HCT116 (cell line): ENCODE data around the gene APOA1. TPM values are rescaled to one million over a fixed set of nuclear protein-coding genes. Genes with fewer than 3 reads are reported as not detected.

ENCODE experiments used
- ATAC-seq: fragments of 200-7000 bp; cut with Tn5 transposase; 2 replicates; pipeline ENCODE4 v1.9.1; 2020; ENCODE audit warnings: mild to moderate bottlenecking, moderate library complexity
- BruUV-seq: library from RNA; stranded (reverse); fragments of 400-500 nt; replicated peaks from 2 replicates; lab custom pipeline; 2021; lab: Mats Ljungman, UMichigan
- CTCF ChIA-PET: fragments of 300-600 bp; sonication (Branson Sonifier 250); formaldehyde crosslinking; loops from one replicate; lab custom pipeline; 2021; ENCODE audit warnings: antibody characterized with exemption; lab: Charles Lee
- POLR2A ChIA-PET: fragments of 300-600, 350-600 bp; sonication (Branson Sonifier 250); formaldehyde crosslinking; loops from one replicate; lab custom pipeline; 2021; ENCODE audit warnings: antibody characterized with exemption; lab: Charles Lee
- RAD21 ChIA-PET, 2 experiments: fragments of 300-600 bp; sonication (Branson Sonifier 250); formaldehyde crosslinking; loops; one replicate each; lab custom pipeline; 2023; ENCODE audit warnings: low total read pairs in 2 of 2; ENCODE audit not compliant: uncharacterized antibody in 2 of 2, unreplicated experiment in 2 of 2, low non-redundant PET in 1 of 2; lab: Charles Lee
- DNase-seq: peaks from one replicate; pipeline ENCODE4 v3.0.0-alpha.2; 2010; ENCODE audit warnings: low read depth, low spot score
- H2AFZ ChIP-seq: fragments of 200-600 bp; shearing (Covaris generic), sonication (generic); 2 replicates; pipeline ENCODE4 v1.6.1; 2017; ENCODE audit warnings: low read depth, mixed run types, mixed read lengths, antibody characterized with exemption, low read length; ENCODE audit not compliant: poor library complexity, severe bottlenecking
- H3K27ac ChIP-seq: 2 replicates; pipeline ENCODE4 v1.5.1; 2012; ENCODE audit warnings: low read depth, low read length
- H3K27me3 ChIP-seq: fragments of 200-600 bp; sonication (generic); 2 replicates; pipeline ENCODE4 v1.6.1; 2016; ENCODE audit warnings: mixed run types, low read length, mixed read lengths; ENCODE audit not compliant: insufficient read depth
- H3K36me3 ChIP-seq, 2 experiments: fragments of 200-500 bp in 1 of 2; fragments of 200-600 bp in 1 of 2; sonication (Bioruptor generic) in 1 of 2; sonication (generic) in 1 of 2; 2 replicates each; pipeline versions ENCODE4 v1.5.1 to v1.6.1; 2014 to 2016; ENCODE audit warnings: low read length in 2 of 2, inconsistent platforms in 1 of 2, mixed read lengths in 1 of 2, mixed run types in 1 of 2; ENCODE audit not compliant: insufficient read depth in 2 of 2, control insufficient read depth in 1 of 2
- H3K4me1 ChIP-seq, 2 experiments: fragments of 200-600 bp in 1 of 2; sonication (generic) in 1 of 2; 2 replicates each; pipeline versions ENCODE4 v1.5.1 to v1.6.1; 2012 to 2017; ENCODE audit warnings: low read length in 2 of 2, inconsistent platforms in 1 of 2, mild to moderate bottlenecking in 1 of 2, mixed read lengths in 1 of 2, mixed run types in 1 of 2, moderate library complexity in 1 of 2; ENCODE audit not compliant: insufficient read depth in 2 of 2, control insufficient read depth in 1 of 2
- H3K4me2 ChIP-seq: fragments of 200-600 bp; sonication (generic); 2 replicates; pipeline ENCODE4 v1.6.1; 2017; ENCODE audit warnings: mixed run types, low read length, mixed read lengths
- H3K4me3 ChIP-seq, 2 experiments: fragments of 200-600 bp in 1 of 2; sonication (generic) in 1 of 2; replicated peaks in 1 of 2; 2 replicates each; pipeline ENCODE4 v1.5.1; 2011 to 2016; ENCODE audit warnings: low read length in 2 of 2, control low read depth in 1 of 2, low read depth in 1 of 2, mild to moderate bottlenecking in 1 of 2, mixed read lengths in 1 of 2, mixed run types in 1 of 2
- H3K79me2 ChIP-seq: fragments of 200-600 bp; sonication (generic); 2 replicates; pipeline ENCODE4 v1.6.1; 2017; ENCODE audit warnings: mild to moderate bottlenecking, mixed run types, low read length, moderate library complexity, mixed read lengths; ENCODE audit not compliant: insufficient read depth
- H3K9ac ChIP-seq: fragments of 200-600 bp; sonication (generic); 2 replicates; pipeline ENCODE4 v1.6.1; 2016; ENCODE audit warnings: low read length, mixed read lengths
- H3K9me2 ChIP-seq: fragments of 200-600 bp; sonication (generic), shearing (Covaris generic); 2 replicates; pipeline ENCODE4 v1.6.1; 2017; ENCODE audit warnings: mixed run types, mild to moderate bottlenecking, moderate library complexity; ENCODE audit not compliant: insufficient read depth
- H3K9me3 ChIP-seq, 2 experiments: fragments of 200-500 bp in 1 of 2; fragments of 200-600 bp in 1 of 2; sonication (Bioruptor generic) in 1 of 2; sonication (generic) in 1 of 2; 2 replicates each; pipeline ENCODE4 v1.6.1; 2014 to 2017; ENCODE audit warnings: low read length in 2 of 2, mixed read lengths in 2 of 2, inconsistent platforms in 1 of 2, low read depth in 1 of 2, mild to moderate bottlenecking in 1 of 2, mixed run types in 1 of 2, moderate library complexity in 1 of 2; ENCODE audit not compliant: control insufficient read depth in 1 of 2, insufficient read depth in 1 of 2
- H4K20me1 ChIP-seq: fragments of 200-600 bp; sonication (generic), shearing (Covaris generic); 2 replicates; pipeline ENCODE4 v1.6.1; 2017; ENCODE audit warnings: mixed run types, mild to moderate bottlenecking, moderate library complexity; ENCODE audit not compliant: insufficient read depth
- EGR1 ChIP-seq: IDR thresholded peaks from 2 replicates; pipeline ENCODE4 v1.6.1; 2012; ENCODE audit warnings: low read depth
- EZH2 ChIP-seq: fragments of 200-600 bp; sonication (generic); IDR thresholded peaks from 2 replicates; pipeline ENCODE4 v1.6.1; 2017; ENCODE audit warnings: antibody characterized with exemption, mixed run types
- RAD21 ChIP-seq: IDR thresholded peaks from 2 replicates; pipeline ENCODE4 v1.6.1; 2012; ENCODE audit warnings: low read depth, mild to moderate bottlenecking
- YY1 ChIP-seq: IDR thresholded peaks from 2 replicates; pipeline ENCODE4 v1.6.1; 2011; ENCODE audit warnings: low read length, low read depth, moderate library complexity, mild to moderate bottlenecking; ENCODE audit not compliant: insufficient replicate concordance; ENCODE audit errors: extremely low read depth
- ZFX ChIP-seq: fragments of 450-650 bp; IDR thresholded peaks from 2 replicates; pipeline ENCODE4 v1.6.1; 2017
- intact Hi-C: fragments of 100-400 bp; cut with micrococcal nuclease; formaldehyde crosslinking; loops from 2 replicates; pipeline ENCODE4 v1.10.0; 2022
- total RNA-seq: library from RNA; stranded (reverse); gene quantifications from one replicate; pipeline ENCODE4 v1.2.1, GENCODE V29; 2021; ENCODE audit not compliant: unreplicated experiment
- TF ChIP-seq, protein P1 (sequence below): IDR thresholded peaks from 2 replicates; pipeline ENCODE4 v1.6.1; 2012; ENCODE audit warnings: low read depth

Gene APOA1
- total RNA-seq, 1 experiment from 2014 or later: 2.0 TPM

DNA sequence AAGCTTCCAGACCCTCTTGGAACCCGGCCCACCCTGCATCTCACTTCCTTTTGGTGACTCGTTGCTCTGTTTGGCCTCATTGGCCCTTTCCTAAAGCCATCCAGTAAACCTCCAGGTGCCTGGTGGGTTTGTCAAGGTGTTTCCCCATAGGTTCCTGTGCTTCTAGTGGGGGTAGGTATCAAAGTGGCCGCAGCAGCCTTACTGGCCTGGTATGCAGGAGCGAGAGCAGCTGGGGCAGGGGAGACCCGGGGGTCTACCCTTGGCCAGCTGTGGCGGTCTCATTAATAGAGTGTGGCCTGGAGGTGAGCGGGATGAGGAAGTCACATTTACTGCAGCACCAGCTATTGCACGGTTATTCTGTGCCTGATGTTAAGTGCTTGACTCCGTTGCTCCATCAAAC is 18.4 kb downstream of the APOA1 start:
- no peaks in the 10 kb centered on the region for H3K4me1 ChIP-seq
- H3K79me2 ChIP-seq: no peaks in the 10 kb centered on the region
- no peaks in the 10 kb centered on the region; a peak in 1 of 4 replicates for H3K36me3 ChIP-seq
- no peak overlapping the region for H3K27ac ChIP-seq
- no peak for TF ChIP-seq ZFX
- no peaks in the 10 kb centered on the region for H3K27me3 ChIP-seq
- DNase-seq (no peak), ATAC-seq (no peak)
- intact Hi-C loops: no loop called here
- no peak overlapping the region for H3K9ac ChIP-seq
- BruUV-seq: no TSS peak
- ChIA-PET CTCF (no interaction called here), RAD21 (no interaction called here), POLR2A (no interaction called here)
- H3K4me3 ChIP-seq: no peak overlapping the region
- no peak overlapping the region for H3K4me2 ChIP-seq
- no peaks in the 10 kb centered on the region for H3K9me3 ChIP-seq
- no peaks in the 10 kb centered on the region for H4K20me1 ChIP-seq
- no peaks in the 10 kb centered on the region for H3K9me2 ChIP-seq
- no peak overlapping the region for H2AFZ ChIP-seq

DNA sequence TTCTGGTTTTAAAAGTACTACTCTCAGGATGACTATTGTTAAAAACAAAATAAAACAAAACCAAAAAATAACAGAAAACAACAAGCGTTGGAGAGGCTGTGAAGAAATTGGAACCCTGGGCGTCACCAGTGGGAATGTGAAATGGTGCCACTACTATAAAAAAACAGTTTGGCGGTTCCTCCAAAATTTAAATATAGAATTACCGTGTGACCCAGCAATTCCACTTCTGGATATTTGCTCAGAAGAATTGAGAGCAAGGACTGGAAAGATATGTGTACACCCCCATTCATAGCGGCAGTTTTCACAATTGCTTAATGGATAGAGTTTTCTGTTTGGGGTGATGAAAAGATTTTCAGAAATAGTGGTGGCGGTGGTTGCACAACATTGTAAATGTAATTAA is 22.9 kb downstream of the APOA1 start:
- BruUV-seq: no TSS peak
- no peaks in the 10 kb centered on the region for H4K20me1 ChIP-seq
- no peak for DNase-seq
- H3K4me3 ChIP-seq: no peak overlapping the region
- H2AFZ ChIP-seq: no peak overlapping the region
- TF ChIP-seq RAD21 (no peak), EGR1 (no peak), YY1 (no peak), EZH2 (no peak)
- TF ChIP-seq, protein P1, sequence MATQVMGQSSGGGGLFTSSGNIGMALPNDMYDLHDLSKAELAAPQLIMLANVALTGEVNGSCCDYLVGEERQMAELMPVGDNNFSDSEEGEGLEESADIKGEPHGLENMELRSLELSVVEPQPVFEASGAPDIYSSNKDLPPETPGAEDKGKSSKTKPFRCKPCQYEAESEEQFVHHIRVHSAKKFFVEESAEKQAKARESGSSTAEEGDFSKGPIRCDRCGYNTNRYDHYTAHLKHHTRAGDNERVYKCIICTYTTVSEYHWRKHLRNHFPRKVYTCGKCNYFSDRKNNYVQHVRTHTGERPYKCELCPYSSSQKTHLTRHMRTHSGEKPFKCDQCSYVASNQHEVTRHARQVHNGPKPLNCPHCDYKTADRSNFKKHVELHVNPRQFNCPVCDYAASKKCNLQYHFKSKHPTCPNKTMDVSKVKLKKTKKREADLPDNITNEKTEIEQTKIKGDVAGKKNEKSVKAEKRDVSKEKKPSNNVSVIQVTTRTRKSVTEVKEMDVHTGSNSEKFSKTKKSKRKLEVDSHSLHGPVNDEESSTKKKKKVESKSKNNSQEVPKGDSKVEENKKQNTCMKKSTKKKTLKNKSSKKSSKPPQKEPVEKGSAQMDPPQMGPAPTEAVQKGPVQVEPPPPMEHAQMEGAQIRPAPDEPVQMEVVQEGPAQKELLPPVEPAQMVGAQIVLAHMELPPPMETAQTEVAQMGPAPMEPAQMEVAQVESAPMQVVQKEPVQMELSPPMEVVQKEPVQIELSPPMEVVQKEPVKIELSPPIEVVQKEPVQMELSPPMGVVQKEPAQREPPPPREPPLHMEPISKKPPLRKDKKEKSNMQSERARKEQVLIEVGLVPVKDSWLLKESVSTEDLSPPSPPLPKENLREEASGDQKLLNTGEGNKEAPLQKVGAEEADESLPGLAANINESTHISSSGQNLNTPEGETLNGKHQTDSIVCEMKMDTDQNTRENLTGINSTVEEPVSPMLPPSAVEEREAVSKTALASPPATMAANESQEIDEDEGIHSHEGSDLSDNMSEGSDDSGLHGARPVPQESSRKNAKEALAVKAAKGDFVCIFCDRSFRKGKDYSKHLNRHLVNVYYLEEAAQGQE: no peak
- no peak overlapping the region for H3K9ac ChIP-seq
- no peak overlapping the region for H3K27ac ChIP-seq
- CTCF ChIA-PET: no interaction called here
- no peaks in the 10 kb centered on the region for H3K27me3 ChIP-seq
- no peaks in the 10 kb centered on the region for H3K9me3 ChIP-seq
- no peak for ATAC-seq
- intact Hi-C loops: no loop called here
- H3K9me2 ChIP-seq: no peaks in the 10 kb centered on the region
- no peaks in the 10 kb centered on the region for H3K4me1 ChIP-seq
- H3K36me3 ChIP-seq: no peaks in the 10 kb centered on the region; a peak in 1 of 4 replicates
- POLR2A ChIA-PET: no interaction called here
- RAD21 ChIA-PET: no interaction called here
- no peak overlapping the region for H3K4me2 ChIP-seq
- no peaks in the 10 kb centered on the region for H3K79me2 ChIP-seq
